Germinal center (tissue), 1 donor: Measurements from ENCODE around the gene ALLC.

Experiments used
- DNase-seq: peaks from one replicate; pipeline ENCODE4 v3.0.0; 2012; ENCODE audit warnings: mixed read lengths, low spot score

The ALLC gene

DNA sequence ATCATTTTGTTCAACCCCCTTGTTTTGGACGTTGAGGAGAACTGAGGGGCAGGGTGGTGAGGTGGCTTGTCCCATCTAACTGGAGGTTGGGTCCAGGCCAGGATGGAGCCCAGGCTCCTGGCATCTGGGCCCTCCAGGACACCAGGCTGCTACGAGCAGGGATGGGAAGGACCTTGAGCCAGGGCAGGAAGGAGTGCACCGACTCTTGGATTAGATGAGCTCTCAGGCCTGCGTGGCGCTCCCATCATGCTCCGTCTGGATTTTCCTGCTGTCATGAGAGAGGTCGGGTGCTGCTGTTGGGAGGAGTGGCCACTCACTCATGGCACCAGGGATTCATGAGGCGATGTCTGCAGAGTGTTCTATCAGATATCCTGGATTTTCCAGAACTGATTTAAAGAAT is 18.3 kb upstream of the ALLC start:
- DNase-seq, result no peak

DNA sequence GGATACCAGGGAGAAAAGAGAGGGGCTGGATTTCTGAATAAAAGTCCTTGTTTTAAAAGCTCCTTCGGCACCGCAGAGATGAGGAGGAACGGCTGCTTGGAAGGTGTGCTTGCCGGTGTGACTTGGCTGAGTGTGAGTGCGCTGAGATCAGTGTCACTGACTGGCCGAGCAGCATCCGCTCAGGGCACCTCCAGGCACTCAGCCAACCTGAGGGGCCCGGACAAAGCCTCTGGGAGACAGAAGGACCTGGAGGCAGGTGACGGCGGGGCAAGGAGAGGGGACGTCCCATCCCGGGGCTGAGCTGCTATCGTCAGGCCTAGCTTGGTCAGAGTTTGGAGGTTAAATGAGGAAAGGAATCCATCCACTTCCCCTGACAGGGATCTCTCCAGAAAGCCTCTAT is 16.8 kb upstream of the ALLC start:
- no peak for DNase-seq

DNA sequence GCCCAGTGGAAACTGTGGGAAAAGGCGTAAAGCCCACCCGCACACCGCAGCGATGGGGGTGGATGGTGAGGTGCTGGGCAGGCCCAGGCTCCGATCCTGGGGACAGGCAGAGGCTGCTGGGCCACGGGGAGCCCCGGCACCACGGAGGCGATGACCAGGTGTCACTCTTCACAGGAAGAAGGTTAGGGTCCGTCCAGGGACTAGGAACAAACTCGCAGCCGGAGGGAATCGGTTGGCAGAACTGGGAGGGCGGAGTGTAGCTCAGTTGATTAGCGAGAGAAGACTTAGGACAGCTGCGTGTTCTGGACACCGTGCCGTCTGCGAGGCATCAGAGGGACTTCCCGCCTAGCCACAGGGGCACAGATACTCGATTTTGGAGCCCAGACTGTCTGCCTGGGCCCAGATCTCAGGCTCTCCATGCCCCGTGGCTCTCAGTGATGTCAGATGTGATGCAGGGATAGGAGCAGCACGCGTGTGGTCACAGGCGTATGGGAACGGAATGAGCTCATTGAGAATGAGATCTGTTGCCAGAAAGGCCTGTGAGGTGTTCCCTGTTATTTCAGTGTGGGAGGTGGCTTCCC is 16.1 kb upstream of the ALLC start:
- no peak for DNase-seq

DNA sequence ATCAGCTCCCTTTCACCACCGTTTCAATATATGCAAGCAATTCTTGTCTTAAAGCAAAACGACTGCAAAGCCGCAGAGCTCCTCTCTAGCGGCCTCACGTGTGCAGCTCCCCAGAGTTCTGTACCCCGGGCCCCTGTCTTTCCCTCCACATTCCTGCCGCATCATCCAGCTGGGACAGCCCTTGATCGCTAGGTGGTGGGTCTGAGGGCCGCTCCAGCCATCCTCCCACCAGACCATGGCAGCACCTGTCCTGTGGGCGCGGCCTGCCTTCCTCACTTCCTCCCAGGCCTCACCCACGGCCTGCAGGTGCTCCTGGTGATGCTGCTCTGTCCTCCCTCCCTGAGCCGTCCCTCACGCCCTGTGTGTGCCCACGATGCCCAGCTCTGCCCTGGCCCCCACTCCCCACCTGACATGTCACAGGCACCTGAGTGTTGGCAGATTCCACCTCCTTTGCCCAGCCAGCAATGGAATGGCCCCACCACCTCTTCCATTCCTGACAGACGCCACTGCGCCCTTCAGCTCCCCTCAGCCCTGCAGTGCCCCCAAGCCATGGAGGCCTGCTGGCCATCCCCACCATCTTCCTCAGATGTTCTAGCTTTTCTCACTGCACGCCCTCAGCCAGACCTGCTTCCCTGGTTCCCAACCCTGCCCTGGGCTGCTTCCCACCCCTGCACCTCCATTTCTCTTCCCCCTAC is 15.3 kb upstream of the ALLC start:
- no peak for DNase-seq

DNA sequence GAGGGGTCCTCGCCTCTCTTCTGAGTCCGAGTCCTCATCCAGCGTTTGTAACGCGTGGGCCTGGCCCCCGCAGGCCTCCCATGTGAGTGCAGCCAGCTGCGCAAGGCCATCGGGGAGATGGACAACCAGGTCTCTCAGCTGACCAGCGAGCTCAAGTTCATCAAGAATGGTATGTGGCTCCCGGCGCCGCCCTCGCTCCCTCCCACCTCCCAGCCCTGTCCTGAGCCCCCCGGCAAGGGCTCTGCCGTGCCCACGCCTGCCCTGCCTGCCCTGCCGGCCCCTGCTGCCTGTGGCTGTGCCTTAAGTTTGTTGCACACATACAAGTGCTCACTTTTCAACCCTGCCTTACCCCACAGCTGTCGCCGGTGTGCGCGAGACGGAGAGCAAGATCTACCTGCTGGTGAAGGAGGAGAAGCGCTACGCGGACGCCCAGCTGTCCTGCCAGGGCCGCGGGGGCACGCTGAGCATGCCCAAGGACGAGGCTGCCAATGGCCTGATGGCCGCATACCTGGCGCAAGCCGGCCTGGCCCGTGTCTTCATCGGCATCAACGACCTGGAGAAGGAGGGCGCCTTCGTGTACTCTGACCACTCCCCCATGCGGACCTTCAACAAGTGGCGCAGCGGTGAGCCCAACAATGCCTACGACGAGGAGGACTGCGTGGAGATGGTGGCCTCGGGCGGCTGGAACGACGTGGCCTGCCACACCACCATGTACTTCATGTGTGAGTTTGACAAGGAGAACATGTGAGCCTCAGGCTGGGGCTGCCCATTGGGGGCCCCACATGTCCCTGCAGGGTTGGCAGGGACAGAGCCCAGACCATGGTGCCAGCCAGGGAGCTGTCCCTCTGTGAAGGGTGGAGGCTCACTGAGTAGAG is 14.4 kb upstream of the ALLC start:
- no peak for DNase-seq

DNA sequence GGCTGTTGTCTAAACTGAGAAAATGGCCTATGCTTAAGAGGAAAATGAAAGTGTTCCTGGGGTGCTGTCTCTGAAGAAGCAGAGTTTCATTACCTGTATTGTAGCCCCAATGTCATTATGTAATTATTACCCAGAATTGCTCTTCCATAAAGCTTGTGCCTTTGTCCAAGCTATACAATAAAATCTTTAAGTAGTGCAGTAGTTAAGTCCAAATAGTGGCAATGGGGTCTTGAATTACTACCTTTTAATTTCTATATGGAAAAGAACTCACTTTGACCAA is 13.8 kb upstream of the ALLC start:
- no peak for DNase-seq

DNA sequence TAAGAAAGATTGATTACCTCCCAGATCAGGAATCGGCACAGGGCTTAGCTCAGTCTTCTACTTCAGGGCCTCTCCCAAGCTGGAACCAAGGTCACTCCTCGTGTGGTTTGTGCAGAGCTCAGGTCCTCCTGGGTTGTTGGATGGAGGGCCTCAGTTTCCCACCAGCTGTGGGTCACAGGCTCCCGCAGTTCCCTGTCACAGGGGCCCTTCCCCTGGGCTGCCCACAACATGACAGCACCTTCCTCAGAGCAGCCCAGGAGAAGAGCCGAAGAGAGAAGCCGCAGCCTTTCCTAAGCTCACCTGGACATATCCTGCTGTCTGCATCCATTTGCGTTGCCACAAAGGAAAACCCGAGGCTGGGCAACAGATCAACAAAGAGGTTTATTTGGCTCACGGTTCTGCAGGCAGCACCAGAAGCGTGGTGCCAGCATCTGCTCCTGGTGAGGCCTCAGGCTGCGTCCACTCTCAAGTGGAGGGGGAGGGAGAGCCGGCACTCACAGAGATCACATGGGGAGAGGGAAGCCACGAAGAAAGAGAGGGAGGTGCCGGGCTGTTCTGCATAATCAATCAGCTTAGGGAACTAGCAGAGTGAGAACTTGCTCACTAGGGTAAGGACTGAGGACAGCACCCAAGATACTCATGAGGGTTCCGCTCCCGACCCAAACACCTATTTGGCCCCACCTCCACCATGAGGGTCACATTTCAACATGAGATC is 13.0 kb upstream of the ALLC start:
- DNase-seq, result no peak

DNA sequence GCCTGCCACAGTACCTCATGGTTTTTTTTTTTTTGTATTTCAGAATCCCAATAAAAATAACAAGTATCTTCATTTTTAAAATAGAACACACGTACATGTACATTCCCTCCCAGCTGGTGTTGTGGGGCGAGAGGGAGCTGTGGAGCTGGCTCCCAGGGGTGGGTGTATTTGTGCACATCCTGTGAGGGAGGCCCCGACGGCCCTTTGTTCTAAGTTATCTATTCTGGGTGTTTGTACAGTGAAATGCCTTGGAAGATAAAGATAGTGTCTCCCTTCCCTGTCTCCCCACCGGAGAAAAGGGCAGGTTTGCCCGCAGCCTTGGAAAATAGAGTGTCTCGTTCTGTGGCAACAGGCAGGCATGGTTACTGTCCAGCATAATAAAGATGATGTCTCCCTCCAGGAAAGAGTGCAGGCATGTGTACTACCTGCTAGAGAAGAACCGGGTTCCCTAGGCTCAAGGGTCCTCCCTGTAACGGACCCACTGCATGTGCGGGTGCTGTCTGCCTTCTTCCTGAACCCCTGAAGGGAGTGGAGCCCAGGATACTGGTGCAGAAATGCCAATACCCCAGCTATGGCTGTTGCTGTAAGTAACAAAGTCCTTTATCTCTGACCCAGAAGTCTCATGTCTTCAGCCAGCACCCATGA is 12.1 kb upstream of the ALLC start:
- no peak for DNase-seq

DNA sequence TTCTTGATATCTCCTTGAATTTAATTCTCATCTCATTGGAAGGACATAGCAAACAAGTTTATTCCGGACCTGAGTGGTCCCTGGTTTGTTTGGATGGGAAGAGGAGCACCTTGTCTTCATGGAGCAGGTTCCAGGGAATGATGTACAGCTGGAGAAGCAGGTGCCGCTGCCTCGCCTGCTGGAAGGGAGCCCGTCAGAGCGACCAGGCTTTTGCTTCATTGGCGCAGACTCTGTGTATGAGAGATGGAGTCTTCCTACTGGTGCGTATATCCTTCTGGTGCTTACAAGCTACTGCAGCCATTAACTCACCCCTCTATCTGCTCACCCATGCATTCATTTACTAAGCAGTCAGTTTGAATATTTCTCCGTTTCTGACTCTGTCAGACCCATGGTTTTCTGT is 11.6 kb upstream of the ALLC start:
- no peak for DNase-seq

DNA sequence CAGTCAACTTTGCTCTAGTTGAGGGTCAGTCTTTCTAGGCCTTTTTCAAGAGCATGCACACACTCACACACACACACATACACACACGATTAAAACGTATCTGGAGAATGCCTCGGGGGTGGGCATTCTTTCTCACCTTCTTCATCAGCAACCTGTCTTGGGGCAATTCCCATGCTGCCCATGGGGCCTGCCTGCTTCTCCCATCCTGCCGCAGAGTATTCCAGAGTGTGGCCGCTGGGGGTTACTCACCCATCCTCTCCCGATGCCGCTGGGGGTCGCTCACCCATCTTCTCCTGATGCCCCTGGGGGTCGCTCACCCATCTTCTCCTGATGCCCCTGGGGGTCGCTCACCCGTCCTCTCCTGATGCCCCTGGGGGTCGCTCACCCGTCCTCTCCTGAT is 10.8 kb upstream of the ALLC start:
- DNase-seq, result no peak

DNA sequence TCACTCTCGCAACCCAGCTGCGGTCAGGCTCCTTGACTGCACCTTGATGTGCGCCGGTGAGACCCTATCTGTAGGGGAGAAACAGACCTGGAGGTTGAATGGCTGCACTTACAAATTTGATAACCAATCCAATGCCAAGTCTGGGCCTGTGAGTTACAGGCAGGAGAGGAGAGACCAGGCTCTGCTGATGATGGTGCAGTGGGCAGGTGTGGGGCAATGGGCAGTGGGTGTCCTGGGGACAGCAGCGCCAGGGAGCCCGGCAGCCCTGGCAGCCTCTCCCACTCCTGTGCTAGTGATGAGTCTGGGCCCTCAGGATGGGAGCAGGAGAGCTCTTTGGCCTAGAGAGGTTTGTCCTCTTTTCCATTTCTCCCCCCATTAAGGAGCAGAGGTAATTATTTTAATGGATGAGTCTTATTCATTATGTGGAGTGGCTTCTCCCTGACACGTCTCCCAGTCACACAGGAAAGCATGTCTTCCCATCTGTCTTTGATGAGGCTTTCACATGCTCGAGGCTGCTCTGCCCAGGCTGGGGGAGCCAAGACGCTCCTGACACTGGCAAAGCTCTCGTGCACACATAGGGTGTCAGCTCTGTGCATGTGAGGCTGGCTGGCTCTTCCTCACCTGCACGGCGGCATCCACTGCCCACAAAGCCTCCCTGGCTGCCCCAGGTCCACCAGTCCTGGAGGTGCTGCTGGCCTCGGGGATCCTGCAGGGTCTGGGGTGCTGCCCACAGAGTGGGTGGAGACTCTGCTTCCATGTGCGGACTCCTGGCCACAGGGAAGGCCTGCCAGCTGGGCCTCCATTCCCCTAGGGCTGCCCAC is 10.0 kb upstream of the ALLC start:
- DNase-seq, result no peak

DNA sequence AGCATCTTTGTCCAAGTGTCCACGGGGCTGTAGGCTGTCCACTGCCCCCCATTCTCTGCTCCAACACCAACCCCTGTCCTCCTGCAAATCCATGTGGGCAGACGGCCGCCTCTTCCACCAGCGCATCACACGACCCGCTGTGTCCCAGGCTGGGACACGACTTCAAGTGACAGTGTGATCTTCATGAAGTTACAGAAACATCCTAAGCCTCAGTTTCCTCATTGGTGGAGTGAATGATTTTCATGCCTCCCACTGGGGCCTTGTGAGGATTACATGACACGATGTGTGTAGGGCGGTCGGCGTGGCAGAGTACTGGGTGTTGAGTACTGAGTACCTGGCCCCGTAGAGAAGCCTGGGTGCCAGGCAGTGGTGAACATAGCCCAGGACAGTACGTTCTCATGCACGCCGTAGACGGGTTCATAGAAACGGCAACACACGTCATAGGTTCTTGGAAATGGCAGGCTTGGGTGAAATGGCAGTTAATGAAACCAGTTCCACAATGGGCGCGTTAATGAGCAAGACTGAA is 9.3 kb upstream of the ALLC start:
- DNase-seq, result no peak

DNA sequence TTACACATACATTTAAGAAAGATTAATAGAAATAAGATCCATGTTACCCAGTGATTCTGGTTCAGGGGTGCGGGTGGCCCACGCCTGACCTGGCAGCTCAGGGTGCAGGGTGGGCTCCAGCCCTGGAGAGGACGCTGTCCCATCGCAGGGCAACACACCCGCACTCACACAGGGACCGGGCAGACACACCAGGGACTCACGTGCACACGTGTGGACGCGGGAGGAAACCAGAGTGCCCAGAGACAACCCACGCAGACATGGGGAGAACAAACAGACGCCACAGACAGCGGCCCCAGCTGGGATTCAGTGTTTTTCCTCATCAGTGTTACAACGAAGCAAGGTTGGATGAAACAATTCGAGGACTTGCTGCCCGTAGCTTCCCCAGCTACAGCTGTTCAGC is 8.4 kb upstream of the ALLC start:
- DNase-seq, result no peak

DNA sequence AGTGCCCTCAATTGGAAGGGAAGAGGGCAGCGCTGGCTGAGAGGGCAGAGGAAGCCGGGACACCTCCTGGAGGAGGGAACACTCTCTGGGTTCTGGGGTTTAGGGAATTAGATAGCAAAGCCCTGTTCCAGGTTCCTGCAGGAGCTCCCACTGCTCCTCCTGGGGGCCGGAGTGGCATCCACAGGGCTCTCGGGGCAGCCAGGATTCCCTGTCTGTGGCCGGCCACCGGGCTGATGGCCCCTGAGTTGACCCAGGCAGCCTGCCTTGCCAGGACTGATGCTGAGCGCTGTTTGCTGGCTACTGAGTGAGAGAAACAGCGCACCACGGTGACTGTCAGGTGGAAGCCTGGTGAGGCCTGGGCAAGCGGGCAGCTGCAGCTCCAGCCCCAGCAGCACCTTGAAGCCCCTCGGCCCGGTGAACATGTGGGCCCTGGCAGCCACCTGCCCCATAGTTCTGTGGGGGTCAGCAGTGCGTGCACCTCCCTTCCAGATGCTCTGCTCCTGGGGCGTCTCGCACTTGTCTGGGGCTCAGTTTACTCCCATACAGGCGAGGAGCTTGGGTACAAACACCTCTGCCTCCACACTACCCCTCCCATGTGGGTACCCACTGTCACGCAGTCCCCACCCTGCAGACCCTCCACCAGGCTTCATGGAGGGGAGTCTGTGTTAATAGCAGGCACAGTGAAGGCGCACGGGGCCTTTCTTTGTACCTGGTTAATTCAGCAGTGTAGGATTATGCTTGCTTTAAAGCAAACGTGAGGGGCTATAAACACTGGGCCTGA is 7.7 kb upstream of the ALLC start:
- DNase-seq, result no peak

DNA sequence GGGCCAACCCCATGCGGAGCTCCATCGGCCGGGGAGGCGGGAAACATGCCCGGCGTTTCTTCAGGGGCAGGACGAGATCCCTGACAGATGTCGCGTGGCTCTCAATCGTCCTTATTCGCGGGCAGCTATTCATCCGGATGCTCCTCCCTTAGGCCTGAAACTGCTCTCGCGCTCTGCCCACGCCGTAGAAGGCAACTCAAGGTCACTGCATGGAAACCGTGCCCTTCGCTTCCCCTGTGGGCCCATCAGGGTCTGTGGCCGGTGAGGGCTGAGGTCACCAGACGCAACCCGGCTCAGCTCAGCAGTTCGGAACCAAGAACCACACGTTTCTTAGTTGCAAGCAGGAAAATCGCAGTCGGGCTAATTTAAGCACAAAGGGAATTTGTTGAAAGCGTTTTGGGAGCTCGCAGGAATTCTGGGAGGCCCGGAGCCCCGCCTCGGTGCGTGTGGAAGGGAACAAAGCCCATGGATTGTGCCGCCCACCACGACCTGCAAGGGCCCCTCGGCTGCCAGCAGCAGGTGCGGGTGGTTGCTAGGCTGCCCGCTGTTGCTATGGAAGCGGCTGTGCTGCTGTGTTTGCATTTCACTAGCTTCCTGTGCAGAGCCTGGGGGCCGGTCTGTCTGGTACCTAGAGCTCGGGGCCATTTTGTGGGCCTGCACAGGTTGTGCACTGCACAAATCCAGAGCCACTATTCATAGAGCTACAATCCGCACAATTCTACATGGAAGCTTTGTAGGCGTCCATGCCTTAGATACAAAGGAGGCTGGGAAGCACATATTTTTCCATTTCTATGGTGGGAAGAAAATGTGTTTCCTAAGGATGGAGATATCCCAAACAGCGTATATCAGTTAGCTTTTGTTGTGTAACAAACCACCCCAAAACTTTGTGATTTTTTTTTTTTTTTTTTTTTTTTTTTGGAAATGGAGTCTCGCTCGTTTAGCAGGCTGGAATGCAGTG is 6.0 kb upstream of the ALLC start:
- DNase-seq, result peak; percentile 87

DNA sequence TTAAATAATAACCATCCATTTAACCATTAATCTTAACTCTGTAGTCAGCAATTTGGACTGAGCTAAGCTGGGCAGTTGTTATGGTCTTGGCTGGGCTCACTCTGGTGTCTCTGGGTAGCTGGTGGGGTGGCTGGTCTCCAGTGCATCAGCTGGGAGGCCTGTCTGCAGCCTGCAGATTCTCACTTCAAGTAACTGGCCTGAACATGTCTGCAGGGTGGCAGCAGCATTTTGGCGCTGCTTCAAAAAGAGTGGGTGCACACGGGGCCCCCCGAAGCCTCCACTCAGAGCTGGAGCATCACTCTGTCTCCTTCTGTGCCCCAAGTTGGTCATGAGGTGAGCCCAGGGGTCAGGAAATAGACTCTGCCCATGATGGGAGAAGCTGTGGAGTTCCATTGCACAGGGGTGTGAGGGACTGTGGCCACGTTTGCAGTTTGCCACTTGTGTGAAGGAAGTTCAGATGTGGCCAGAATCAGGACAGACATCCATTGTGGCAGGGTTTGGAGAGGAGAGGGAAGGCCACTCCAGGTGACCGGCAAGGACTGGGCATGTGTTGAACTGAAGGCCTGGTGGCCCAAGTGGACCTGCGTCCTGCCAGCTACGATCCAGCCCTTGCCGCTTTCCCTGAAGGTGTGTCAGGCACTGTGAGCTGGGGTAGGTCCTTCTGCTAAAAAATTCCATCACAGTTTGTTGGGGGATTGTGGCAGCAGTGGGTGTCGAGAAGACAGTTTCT is 4.9 kb upstream of the ALLC start:
- DNase-seq, result no peak

DNA sequence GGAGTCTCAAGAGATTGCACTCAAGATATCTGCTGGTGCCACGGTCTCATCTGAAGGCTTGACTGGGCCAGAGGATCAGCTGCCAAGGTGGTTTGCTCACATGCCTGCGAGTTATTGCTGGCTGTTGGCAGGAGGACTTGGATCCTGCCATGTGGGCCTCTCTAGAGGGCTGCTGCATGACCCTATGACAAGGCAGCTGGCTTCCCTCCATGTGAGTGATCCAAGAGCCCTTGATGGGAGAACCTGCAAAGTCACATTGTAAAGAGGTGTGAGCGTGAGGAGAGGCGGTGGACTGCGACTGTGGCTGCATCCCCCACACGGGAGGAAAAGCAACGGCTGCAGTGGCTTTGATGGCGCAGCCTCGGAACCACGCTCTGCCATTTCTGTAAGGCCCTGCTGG is 4.0 kb upstream of the ALLC start:
- no peak for DNase-seq

DNA sequence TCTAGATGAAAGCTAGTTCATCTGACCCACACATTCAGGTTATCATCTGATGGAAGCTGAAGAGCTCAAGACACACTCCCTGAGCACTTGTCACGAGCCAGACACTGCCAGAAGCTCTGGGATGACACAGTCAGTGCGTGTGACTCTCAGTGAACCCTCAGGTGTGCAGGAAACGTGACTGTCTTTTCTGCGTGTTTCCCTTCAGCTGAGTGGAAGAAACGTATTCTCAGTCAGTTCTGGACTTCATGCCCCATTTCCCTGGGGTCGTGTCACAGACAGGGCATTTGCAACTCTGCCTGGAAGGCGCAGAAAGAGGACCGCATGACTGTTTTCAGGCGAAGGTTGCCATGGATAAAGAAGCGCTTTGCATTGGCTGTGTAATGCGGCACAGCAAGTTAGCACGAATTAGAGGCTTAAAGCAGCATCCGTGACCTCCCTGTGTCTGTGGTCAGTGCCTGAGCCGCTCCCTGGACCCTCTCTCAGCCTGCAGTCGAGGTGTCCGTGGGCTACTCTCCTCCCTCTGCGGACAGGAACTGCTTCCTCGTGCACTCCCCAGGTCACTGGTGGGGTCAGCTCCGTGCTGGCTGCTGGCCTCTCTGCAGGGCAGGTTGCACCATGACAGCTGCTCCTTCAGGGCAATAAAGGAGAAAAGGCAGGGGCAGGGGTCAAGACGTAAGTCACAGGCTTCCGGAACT is 3.3 kb upstream of the ALLC start:
- no peak for DNase-seq
